K562 (cell line): ENCODE results near the gene PALS1. TPM values are rescaled to one million over a fixed set of nuclear protein-coding genes. Genes with fewer than 3 reads are reported as not detected.

Experiments
- polyA plus RNA-seq, 8 experiments: library from polyadenylated mRNA; depleted of rRNA in 4 of 8; stranded (reverse) in 5 of 8; unstranded in 3 of 8; fragments of >200 nt; fragmentation: Nextera tagmentation in 2 of 8; fragmentation: Illumina TruSeq in 1 of 8; extraction: Ambion mirVana in 2 of 8; extraction: Trizol in 1 of 8; gene quantifications; 2 replicates each; pipeline versions ENCODE4 v1.2.1 to v1.2.3, GENCODE V29; 2011 to 2014; ENCODE audit warnings: inconsistent platforms in 1 of 8, missing spikeins in 1 of 8
- total RNA-seq, 7 experiments: library from RNA; depleted of rRNA in 6 of 7; stranded (reverse); fragments of >200 nt in 6 of 7; fragmentation: Illumina TruSeq in 2 of 7; extraction: Trizol in 2 of 7; gene quantifications; 2 replicates each; pipeline versions ENCODE4 v1.2.1 to v1.2.3, GENCODE V29; 2011 to 2021; ENCODE audit warnings: low replicate concordance in 1 of 7

Gene PALS1
- total and polyA plus RNA-seq, 9 of the 15 experiments (the other 6 are each of a cell fraction or from before 2014, with no cell fraction given): 4.1 to 9.9 (median 7.2) TPM

Other genes with a start within 250 kb of the PALS1 start
- gene GARIN2, start 52.0 kb upstream of the PALS1 start, total RNA-seq (2014; rRNA removed): not detected in 2 replicates
- gene GARIN2, start 52.0 kb upstream of the PALS1 start, total RNA-seq (2014; rRNA removed; fragmentation: Illumina TruSeq; extraction: Trizol): not detected in 2 replicates
- gene GARIN2, start 52.0 kb upstream of the PALS1 start, total RNA-seq (2015; rRNA removed; fragmentation: Illumina TruSeq; extraction: Trizol): not detected in 2 replicates
- gene GARIN2, start 52.0 kb upstream of the PALS1 start, total RNA-seq (2021): not detected in 2 replicates
- gene GARIN2, start 52.0 kb upstream of the PALS1 start, polyA plus RNA-seq (2011; rRNA removed): not detected in 2 replicates
- 0.19 and 0.50 TPM in 2 replicates for gene GARIN2, start 52.0 kb upstream of the PALS1 start, polyA plus RNA-seq (2014; fragmentation: Illumina TruSeq; extraction: Trizol)
- not detected for gene GARIN2, start 52.0 kb upstream of the PALS1 start, polyA plus RNA-seq (2014; fragmentation: Nextera tagmentation; extraction: Ambion mirVana)
- gene GARIN2, start 52.0 kb upstream of the PALS1 start, polyA plus RNA-seq (2014; rRNA removed): not detected in 2 replicates
- 35.5 and 41.2 TPM in 2 replicates for gene ATP6V1D, start 118.4 kb downstream of the PALS1 start, total RNA-seq (2014; rRNA removed)
- 56.9 and 71.0 TPM in 2 replicates for gene ATP6V1D, start 118.4 kb downstream of the PALS1 start, total RNA-seq (2014; rRNA removed; fragmentation: Illumina TruSeq; extraction: Trizol)
- gene ATP6V1D, start 118.4 kb downstream of the PALS1 start, total RNA-seq (2015; rRNA removed; fragmentation: Illumina TruSeq; extraction: Trizol): 57.2 and 60.1 TPM in 2 replicates
- 30.4 and 36.6 TPM in 2 replicates for gene ATP6V1D, start 118.4 kb downstream of the PALS1 start, total RNA-seq (2021)
- 29.5 and 49.6 TPM in 2 replicates for gene ATP6V1D, start 118.4 kb downstream of the PALS1 start, polyA plus RNA-seq (2011; rRNA removed)
- 38.6 and 42.6 TPM in 2 replicates for gene ATP6V1D, start 118.4 kb downstream of the PALS1 start, polyA plus RNA-seq (2014; fragmentation: Illumina TruSeq; extraction: Trizol)
- 10 to 100 TPM; 86.3 to 91.0 TPM for gene ATP6V1D, start 118.4 kb downstream of the PALS1 start, polyA plus RNA-seq (2014; fragmentation: Nextera tagmentation; extraction: Ambion mirVana)
- gene ATP6V1D, start 118.4 kb downstream of the PALS1 start, polyA plus RNA-seq (2014; rRNA removed): 35.5 and 50.0 TPM in 2 replicates
- gene EIF2S1, start 118.9 kb downstream of the PALS1 start, total RNA-seq (2014; rRNA removed): 362 and 424 TPM in 2 replicates
- 344 and 380 TPM in 2 replicates for gene EIF2S1, start 118.9 kb downstream of the PALS1 start, total RNA-seq (2014; rRNA removed; fragmentation: Illumina TruSeq; extraction: Trizol)
- gene EIF2S1, start 118.9 kb downstream of the PALS1 start, total RNA-seq (2015; rRNA removed; fragmentation: Illumina TruSeq; extraction: Trizol): 311 and 332 TPM in 2 replicates
- 234 and 237 TPM in 2 replicates for gene EIF2S1, start 118.9 kb downstream of the PALS1 start, total RNA-seq (2021)
- 147 and 314 TPM in 2 replicates for gene EIF2S1, start 118.9 kb downstream of the PALS1 start, polyA plus RNA-seq (2011; rRNA removed)
- 216 and 275 TPM in 2 replicates for gene EIF2S1, start 118.9 kb downstream of the PALS1 start, polyA plus RNA-seq (2014; fragmentation: Illumina TruSeq; extraction: Trizol)
- gene EIF2S1, start 118.9 kb downstream of the PALS1 start, polyA plus RNA-seq (2014; fragmentation: Nextera tagmentation; extraction: Ambion mirVana): 1,000 to 10,000 TPM in 1 of 2 experiments, 100 to 1,000 TPM in 1; 717 to 1,018 TPM
- gene EIF2S1, start 118.9 kb downstream of the PALS1 start, polyA plus RNA-seq (2014; rRNA removed): 310 and 331 TPM in 2 replicates
- not detected in 2 replicates for gene PLEK2, start 170.7 kb downstream of the PALS1 start, total RNA-seq (2014; rRNA removed)
- not detected in 2 replicates for gene PLEK2, start 170.7 kb downstream of the PALS1 start, total RNA-seq (2014; rRNA removed; fragmentation: Illumina TruSeq; extraction: Trizol)
- gene PLEK2, start 170.7 kb downstream of the PALS1 start, total RNA-seq (2015; rRNA removed; fragmentation: Illumina TruSeq; extraction: Trizol): not detected in 2 replicates
- gene PLEK2, start 170.7 kb downstream of the PALS1 start, total RNA-seq (2021): not detected in 2 replicates
- not detected in 2 replicates for gene PLEK2, start 170.7 kb downstream of the PALS1 start, polyA plus RNA-seq (2011; rRNA removed)
- gene PLEK2, start 170.7 kb downstream of the PALS1 start, polyA plus RNA-seq (2014; fragmentation: Illumina TruSeq; extraction: Trizol): not detected in 2 replicates
- gene PLEK2, start 170.7 kb downstream of the PALS1 start, polyA plus RNA-seq (2014; fragmentation: Nextera tagmentation; extraction: Ambion mirVana): not detected
- gene PLEK2, start 170.7 kb downstream of the PALS1 start, polyA plus RNA-seq (2014; rRNA removed): not detected in 2 replicates
- gene TMEM229B, start 247.3 kb downstream of the PALS1 start, total RNA-seq (2014; rRNA removed): not detected in 2 replicates
- not detected in 2 replicates for gene TMEM229B, start 247.3 kb downstream of the PALS1 start, total RNA-seq (2014; rRNA removed; fragmentation: Illumina TruSeq; extraction: Trizol)
- not detected in 2 replicates for gene TMEM229B, start 247.3 kb downstream of the PALS1 start, total RNA-seq (2015; rRNA removed; fragmentation: Illumina TruSeq; extraction: Trizol)
- 0.11 TPM in 1 of 2 replicates, not detected in the other for gene TMEM229B, start 247.3 kb downstream of the PALS1 start, total RNA-seq (2021)
- not detected in 2 replicates for gene TMEM229B, start 247.3 kb downstream of the PALS1 start, polyA plus RNA-seq (2011; rRNA removed)
- not detected in 2 replicates for gene TMEM229B, start 247.3 kb downstream of the PALS1 start, polyA plus RNA-seq (2014; fragmentation: Illumina TruSeq; extraction: Trizol)
- gene TMEM229B, start 247.3 kb downstream of the PALS1 start, polyA plus RNA-seq (2014; fragmentation: Nextera tagmentation; extraction: Ambion mirVana): not detected
- gene TMEM229B, start 247.3 kb downstream of the PALS1 start, polyA plus RNA-seq (2014; rRNA removed): not detected in 2 replicates